Retinal pigment epithelial cell (primary cell): ENCODE results near the gene ITGBL1.

Experiments
- DNase-seq: peaks from one replicate; pipeline ENCODE4 v3.0.0-alpha.2; 2010; ENCODE audit warnings: low read depth
- H3K4me3 ChIP-seq: 2 replicates; pipeline ENCODE4 v1.5.1; 2011; ENCODE audit warnings: mild to moderate bottlenecking, low read length, control low read depth, moderate library complexity
- CTCF ChIP-seq: conservative IDR thresholded peaks from 2 replicates; pipeline ENCODE4 v1.5.1; 2011; ENCODE audit warnings: low read depth, low read length, control low read depth, inconsistent platforms

The ITGBL1 gene

DNA sequence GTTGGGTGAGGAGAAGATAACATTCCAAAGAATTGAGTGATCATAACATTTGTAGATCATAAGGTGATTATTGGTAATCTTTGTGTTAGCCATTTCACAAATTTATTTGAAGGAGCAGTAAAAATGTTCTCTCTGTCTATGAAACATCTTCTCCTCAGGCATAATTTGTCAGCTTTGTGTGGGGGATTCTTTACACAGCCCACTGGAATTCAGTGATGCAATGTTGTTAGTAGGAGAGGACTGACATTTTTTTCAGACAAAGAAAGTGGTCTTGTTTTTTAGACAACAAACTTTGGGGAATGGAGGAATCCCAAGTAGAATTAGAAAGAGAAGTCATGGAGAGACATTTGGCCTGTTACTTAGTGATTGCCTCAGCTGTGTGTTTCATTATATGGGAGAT, 100.3 kb downstream of the ITGBL1 start:
- no peak overlapping the region for H3K4me3 ChIP-seq
- no peak for TF ChIP-seq CTCF
- DNase-seq, result no peak

GRCh38 chr13:101554420-101555125, 102.1 kb downstream of the ITGBL1 start:
- TF ChIP-seq CTCF, result no peak
- H3K4me3 ChIP-seq, result no peak overlapping the region

GRCh38 chr13:101555610-101556009, 103.1 kb downstream of the ITGBL1 start:
- DNase-seq, result no peak
- no peak for TF ChIP-seq CTCF
- no peak overlapping the region for H3K4me3 ChIP-seq

More at GRCh38 chr13:101554420-101555125, 102.1 kb downstream of the ITGBL1 start:
- DNase-seq, result no peak

GRCh38 chr13:101556676-101557123, 104.2 kb downstream of the ITGBL1 start:
- H3K4me3 ChIP-seq, result no peak overlapping the region
- no peak for TF ChIP-seq CTCF
- no peak for DNase-seq

DNA sequence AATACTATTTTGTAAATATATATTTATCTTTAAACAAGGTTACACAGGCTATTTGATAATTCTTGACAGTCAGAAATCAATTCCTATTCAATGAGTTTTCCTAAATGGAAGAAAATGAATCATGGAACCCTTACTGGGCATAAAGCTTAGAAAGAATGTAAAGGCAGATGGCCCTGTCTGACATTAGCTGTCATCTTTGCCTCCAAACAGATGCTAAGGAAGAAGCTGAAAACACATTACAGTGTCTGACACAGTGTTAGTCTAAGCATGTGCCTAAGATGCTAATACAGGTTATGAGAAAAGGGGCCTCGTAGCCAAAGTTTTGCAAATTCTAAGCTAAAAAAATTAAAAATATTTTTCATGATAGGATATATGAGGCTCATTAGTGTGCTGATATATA, 112.8 kb downstream of the ITGBL1 start:
- no peak for TF ChIP-seq CTCF
- no peak overlapping the region for H3K4me3 ChIP-seq
- no peak for DNase-seq

GRCh38 chr13:101567841-101568240, 115.4 kb downstream of the ITGBL1 start:
- no peak overlapping the region for H3K4me3 ChIP-seq
- TF ChIP-seq CTCF, result no peak
- no peak for DNase-seq

GRCh38 chr13:101569807-101570206, 117.3 kb downstream of the ITGBL1 start:
- H3K4me3 ChIP-seq, result no peak overlapping the region
- TF ChIP-seq CTCF, result no peak
- no peak for DNase-seq
